NCI-H2196 treated with DMSO at 0.1 percent for 48 hours (cell line): ENCODE measurements around the gene ALOX12.
"Not testable (repeated sequence)": the region's sequence is repeated elsewhere in the genome, so short reads cannot be mapped to it uniquely, and the experiment has no call there.

Experiments
- DNase-seq: peaks from one replicate; lab custom pipeline; 2025; ENCODE audit not compliant: unreplicated experiment; lab: John Stamatoyannopoulos, UW

ALOX12 gene

GRCh38 chr17:7043497-7044198 is 47.8 kb downstream of the ALOX12 start, which contains the start of gene SLC16A11:
SLC16A11 (minus strand) TSS chr17:7044092; CDS start chr17:7043513, 579 bp downstream.
- no peak for DNase-seq

- DNase-seq = no peak
These were observed 49.8 kb downstream of the ALOX12 start for GRCh38 chr17:7045492-7046126.

- DNase-seq = no peak
These were observed 50.4 kb downstream of the ALOX12 start for GRCh38 chr17:7046127-7046724.

- DNase-seq = not testable (repeated sequence)
These were observed 51.0 kb downstream of the ALOX12 start for GRCh38 chr17:7046725-7047397.

GRCh38 chr17:7047566-7047965 is 51.7 kb downstream of the ALOX12 start:
- DNase-seq = no peak

- no peak for DNase-seq
These were observed 53.1 kb downstream of the ALOX12 start for GRCh38 chr17:7048968-7049367.

GRCh38 chr17:7050583-7050982 is 54.7 kb downstream of the ALOX12 start:
- DNase-seq = not testable (repeated sequence)

GRCh38 chr17:7056386-7056785 is 60.5 kb downstream of the ALOX12 start:
- no peak for DNase-seq

- no peak for DNase-seq
These were observed 63.1 kb downstream of the ALOX12 start for GRCh38 chr17:7058831-7059447.
